ENCODE results near the gene NAIP.
"Not testable (repeated sequence)": the region's sequence is repeated elsewhere in the genome, so short reads cannot be mapped to it uniquely, and the experiment has no call there.

Gene NAIP

GRCh38 chr5:71025289-71025953, at the start of gene NAIP:
NAIP (minus strand) TSS chr5:71025339; CDS start chr5:71012915, 12,424 bp downstream.
- DNase-seq (ENCODE audit: low read depth in 2 of 3, low spot score in 1 of 3) = not testable (repeated sequence)

- not testable (repeated sequence) for DNase-seq (ENCODE audit: low read depth in 2 of 3, low spot score in 1 of 3)
Observed at GRCh38 chr5:71067262-71067928, 42.3 kb upstream of the NAIP start, which contains the start of gene GTF2H2. GTF2H2 (minus strand) TSS chr5:71067676; CDS start chr5:71062763, 4,913 bp downstream.

- DNase-seq (ENCODE audit: low read depth in 2 of 3, low spot score in 1 of 3) = not testable (repeated sequence)
Observed at GRCh38 chr5:71061322-71061721, 36.2 kb upstream of the NAIP start.

- DNase-seq (ENCODE audit: low read depth in 2 of 3, low spot score in 1 of 3) = not testable (repeated sequence)
Observed at GRCh38 chr5:71059426-71059825, 34.3 kb upstream of the NAIP start.

- not testable (repeated sequence) for DNase-seq (ENCODE audit: low read depth in 2 of 3, low spot score in 1 of 3)
Observed at GRCh38 chr5:71044808-71045207, 19.7 kb upstream of the NAIP start.

GRCh38 chr5:71044128-71044527, 19.0 kb upstream of the NAIP start:
- not testable (repeated sequence) for DNase-seq (ENCODE audit: low read depth in 2 of 3, low spot score in 1 of 3)

GRCh38 chr5:71031046-71031776, 6.1 kb upstream of the NAIP start:
- not testable (repeated sequence) for DNase-seq (ENCODE audit: low read depth in 2 of 3, low spot score in 1 of 3)

GRCh38 chr5:71020643-71021042, 4.5 kb downstream of the NAIP start:
- DNase-seq (ENCODE audit: low read depth in 2 of 3, low spot score in 1 of 3) = not testable (repeated sequence)

- DNase-seq (ENCODE audit: low read depth in 2 of 3, low spot score in 1 of 3) = not testable (repeated sequence)
Observed at GRCh38 chr5:71018376-71019005, 6.6 kb downstream of the NAIP start.

GRCh38 chr5:71014176-71014575, 11.0 kb downstream of the NAIP start:
- no peak for DNase-seq (ENCODE audit: low read depth in 2 of 3, low spot score in 1 of 3)

- DNase-seq (ENCODE audit: low read depth in 2 of 3, low spot score in 1 of 3) = no peak
Observed at GRCh38 chr5:71013575-71013974, 11.6 kb downstream of the NAIP start.

- no peak for DNase-seq (ENCODE audit: low read depth in 2 of 3, low spot score in 1 of 3)
Observed at GRCh38 chr5:71011194-71011792, 13.8 kb downstream of the NAIP start.

GRCh38 chr5:71006983-71007382, 18.2 kb downstream of the NAIP start:
- not testable (repeated sequence) for DNase-seq (ENCODE audit: low read depth in 2 of 3, low spot score in 1 of 3)

- not testable (repeated sequence) for DNase-seq (ENCODE audit: low read depth in 2 of 3, low spot score in 1 of 3)
Observed at GRCh38 chr5:70984882-70985281, 40.3 kb downstream of the NAIP start.

GRCh38 chr5:70967220-70967619, 57.9 kb downstream of the NAIP start:
- DNase-seq (ENCODE audit: low read depth in 2 of 3, low spot score in 1 of 3) = not testable (repeated sequence)

GRCh38 chr5:70964531-70964930, 60.6 kb downstream of the NAIP start:
- not testable (repeated sequence) for DNase-seq (ENCODE audit: low read depth in 2 of 3, low spot score in 1 of 3)

GRCh38 chr5:70953068-70953467, 72.1 kb downstream of the NAIP start:
- DNase-seq (ENCODE audit: low read depth in 2 of 3, low spot score in 1 of 3) = not testable (repeated sequence)

GRCh38 chr5:70932560-70932959, 92.6 kb downstream of the NAIP start:
- not testable (repeated sequence) for DNase-seq (ENCODE audit: low read depth in 2 of 3, low spot score in 1 of 3)

GRCh38 chr5:70931709-70932368, 93.3 kb downstream of the NAIP start:
- not testable (repeated sequence) for DNase-seq (ENCODE audit: low read depth in 2 of 3, low spot score in 1 of 3)

GRCh38 chr5:70925211-70925562, 100.0 kb downstream of the NAIP start:
- DNase-seq (ENCODE audit: low read depth in 2 of 3, low spot score in 1 of 3) = not testable (repeated sequence)

All from stimulated activated CD4-positive, alpha-beta T cell treated with anti-CD3 and anti-CD28 coated beads, Interleukin-12 subunit alpha, Interleukin-12 subunit beta, amount 100 ng/mL, for 48 hours (primary cell).